Measurements from ENCODE around the gene RTKN.
A peak's percentile ranks its signal among the peaks of the same experiment; 100 is the strongest.
"Not testable (repeated sequence)": the region's sequence is repeated elsewhere in the genome, so short reads cannot be mapped to it uniquely, and the experiment has no call there.

RTKN gene

GRCh38 chr2:74486141-74486540 lies 44.4 kb upstream of the RTKN start:
- ATAC-seq = no peak

GRCh38 chr2:74483675-74484164 lies 42.0 kb upstream of the RTKN start:
- not testable (repeated sequence) for ATAC-seq

More at GRCh38 chr2:74486141-74486540, 44.4 kb upstream of the RTKN start:
- TF ChIP-seq PPARA (CRISPR knock-in tag; IDR thresholded peaks at IDR 0.05; ENCODE audit: borderline replicate concordance) (no peak), ARNTL (CRISPR knock-in tag; IDR thresholded peaks at IDR 0.05; ENCODE audit: borderline replicate concordance, low read depth) (no peak), OSR1 (CRISPR knock-in tag; IDR thresholded peaks at IDR 0.05) (no peak), ISL1 (CRISPR knock-in tag; IDR thresholded peaks at IDR 0.05) (no peak), SNAI2 (CRISPR knock-in tag; IDR thresholded peaks at IDR 0.05) (no peak), ZFP3 (CRISPR knock-in tag; IDR thresholded peaks at IDR 0.05) (no peak), PATZ1 (CRISPR knock-in tag; IDR thresholded peaks at IDR 0.05; ENCODE audit: borderline replicate concordance) (no peak), POU6F1 (CRISPR knock-in tag; IDR thresholded peaks at IDR 0.05; ENCODE audit: borderline replicate concordance, low read depth) (no peak), ZNF8 (CRISPR knock-in tag; IDR thresholded peaks at IDR 0.05) (no peak), RARB (CRISPR knock-in tag; IDR thresholded peaks at IDR 0.05) (no peak), TOX (CRISPR knock-in tag; IDR thresholded peaks at IDR 0.05; ENCODE audit: borderline replicate concordance) (no peak), ZNF70 (CRISPR knock-in tag; IDR thresholded peaks at IDR 0.05) (no peak), TSHZ2 (CRISPR knock-in tag; IDR thresholded peaks at IDR 0.05) (no peak), CREB5 (CRISPR knock-in tag; IDR thresholded peaks at IDR 0.05; ENCODE audit: low read depth) (no peak), ZNF565 (CRISPR knock-in tag; conservative IDR thresholded peaks at IDR 0.05; ENCODE audit: low read depth) (no peak), ZFP30 (CRISPR knock-in tag; IDR thresholded peaks at IDR 0.05) (no peak), CSRNP3 (CRISPR knock-in tag; IDR thresholded peaks at IDR 0.05) (no peak), CSDC2 (CRISPR knock-in tag; IDR thresholded peaks at IDR 0.05) (no peak), TCF4 (CRISPR knock-in tag; IDR thresholded peaks at IDR 0.05; ENCODE audit: borderline replicate concordance) (no peak), BACH2 (CRISPR knock-in tag; IDR thresholded peaks at IDR 0.05; ENCODE audit: borderline replicate concordance) (no peak)

- ATAC-seq = peak; percentile 93
- TF ChIP-seq ISL1 (CRISPR knock-in tag; IDR thresholded peaks at IDR 0.05) (no peak), BACH2 (CRISPR knock-in tag; IDR thresholded peaks at IDR 0.05; ENCODE audit: borderline replicate concordance) (no peak), ZNF565 (CRISPR knock-in tag; conservative IDR thresholded peaks at IDR 0.05; ENCODE audit: low read depth) (no peak), GLIS3 (CRISPR knock-in tag; IDR thresholded peaks at IDR 0.05) (no peak), CSDC2 (CRISPR knock-in tag; IDR thresholded peaks at IDR 0.05) (no peak), TSHZ2 (CRISPR knock-in tag; IDR thresholded peaks at IDR 0.05) (0 out of 2 replicates have a peak, but pooled peaks have one; percentile 29), ZFP30 (CRISPR knock-in tag; IDR thresholded peaks at IDR 0.05) (no peak), ZNF70 (CRISPR knock-in tag; IDR thresholded peaks at IDR 0.05) (peak; percentile 83; the same call in 1 of the 2 replicates), POU6F1 (CRISPR knock-in tag; IDR thresholded peaks at IDR 0.05; ENCODE audit: borderline replicate concordance, low read depth) (no peak), PPARA (CRISPR knock-in tag; IDR thresholded peaks at IDR 0.05; ENCODE audit: borderline replicate concordance) (no peak), ZNF8 (CRISPR knock-in tag; IDR thresholded peaks at IDR 0.05) (no peak), ZFP3 (CRISPR knock-in tag; IDR thresholded peaks at IDR 0.05) (0 out of 2 replicates have a peak, but pooled peaks have one; percentile 9)
Observed at GRCh38 chr2:74482801-74483674, 41.3 kb upstream of the RTKN start, which contains the start of the genes CCDC142 and TTC31. CCDC142 (minus strand) TSS chr2:74482998; CDS start chr2:74482837, 161 bp downstream. TTC31 (plus strand) TSS chr2:74483081; CDS start chr2:74483096, 15 bp downstream.
